ENCODE data around the gene MAP3K19. TPM values are rescaled to one million over a fixed set of nuclear protein-coding genes. Genes with fewer than 3 reads are reported as not detected.

Gene MAP3K19
- total RNA-seq, 1 experiment from 2014 or later: not detected

GRCh38 chr2:135010200-135010942 lies 36.9 kb downstream of the MAP3K19 start (continued):
- TF ChIP-seq ZBTB33 (IDR thresholded peaks at IDR 0.05; ENCODE audit: extremely low read depth, insufficient replicate concordance, low read length) (no peak), ZNF274 (IDR thresholded peaks at IDR 0.05; ENCODE audit: low read depth, low read length) (no peak), SRF (IDR thresholded peaks at IDR 0.05; ENCODE audit: low read depth) (no peak), CEBPB (IDR thresholded peaks at IDR 0.05; ENCODE audit: low read depth) (no peak), RAD21 (IDR thresholded peaks at IDR 0.05; ENCODE audit: low read depth) (no peak), CBX3 (IDR thresholded peaks at IDR 0.05; ENCODE audit: low read depth) (no peak), POLR2AphosphoS5 (IDR thresholded peaks at IDR 0.05; ENCODE audit: low read depth, low read length) (no peak), EZH2 (IDR thresholded peaks at IDR 0.05) (no peak), ATF3 (IDR thresholded peaks at IDR 0.05) (no peak), EGR1 (IDR thresholded peaks at IDR 0.05; ENCODE audit: low read depth) (no peak), FOSL1 (IDR thresholded peaks at IDR 0.05; ENCODE audit: low read depth) (no peak)

GRCh38 chr2:135009339-135009738 lies 37.9 kb downstream of the MAP3K19 start:
- Histone ChIP-seq H3K79me2 (ENCODE audit: insufficient read depth, low read length) (no peaks in the 10 kb centered on the region), H3K4me1 (ENCODE audit: control insufficient read depth in 1 of 2, insufficient read depth in 2 of 2, low read length in 2 of 2) (no peaks in the 10 kb centered on the region), H2AFZ (ENCODE audit: low read depth, low read length, poor library complexity, severe bottlenecking) (no peak overlapping the region), H4K20me1 (ENCODE audit: insufficient read depth) (no peaks in the 10 kb centered on the region), H3K4me3 (replicated peaks in 1 of 2; ENCODE audit: low read depth in 1 of 2, low read length in 2 of 2) (no peak overlapping the region), H3K9me3 (ENCODE audit: control insufficient read depth in 1 of 2, insufficient read depth in 1 of 2, low read depth in 1 of 2, low read length in 2 of 2) (no peaks in the 10 kb centered on the region), H3K36me3 (ENCODE audit: control insufficient read depth in 1 of 2, insufficient read depth in 2 of 2, low read length in 2 of 2) (no peaks in the 10 kb centered on the region), H3K9ac (ENCODE audit: low read length) (no peak overlapping the region), H3K9me2 (ENCODE audit: insufficient read depth) (no peaks in the 10 kb centered on the region), H3K27me3 (ENCODE audit: insufficient read depth, low read length) (peaks cover 4% of the 10 kb centered on the region; the same call in 1 of the 2 replicates), H3K27ac (ENCODE audit: low read depth, low read length) (no peak overlapping the region), H3K4me2 (ENCODE audit: low read length) (no peak overlapping the region)
- CTCF ChIA-PET: interaction anchor here (1.0 kb wide), 1 partner anchor 732 kb away, joined by 3 read pairs; the partner anchor contains the start of gene UBXN4
- no peak for ATAC-seq
- intact Hi-C loops (cut with micrococcal nuclease): loop anchor here (10.0 kb wide), 2 partner anchors 155 to 415 kb away; no protein-coding TSS in a partner anchor
- TF ChIP-seq ZFX (IDR thresholded peaks at IDR 0.05): no peak
- TF ChIP-seq ZBTB33 (IDR thresholded peaks at IDR 0.05; ENCODE audit: extremely low read depth, insufficient replicate concordance, low read length): no peak
- TF ChIP-seq CBX3 (IDR thresholded peaks at IDR 0.05; ENCODE audit: low read depth): no peak
- RAD21 ChIA-PET (ENCODE audit: low non-redundant PET in 1 of 2, low total read pairs in 2 of 2, uncharacterized antibody in 2 of 2, unreplicated experiment in 2 of 2): no interaction called here
- no peak for DNase-seq (ENCODE audit: low read depth, low spot score)
- POLR2A ChIA-PET: interaction anchor here (1.0 kb wide), 1 partner anchor 9 kb away, joined by 3 read pairs; no protein-coding TSS in a partner anchor
- no TSS peak for BruUV-seq (replicated peaks)

Data from HCT116 (cell line).